22Rv1 (cell line): ENCODE results near the gene FUS.

Experiments used
- CTCF ChIP-seq: fragments of 450-650 bp; IDR thresholded peaks from 2 replicates; pipeline ENCODE4 v1.5.1; 2017; ENCODE audit warnings: mild to moderate bottlenecking
- ZFX ChIP-seq: fragments of 450-650 bp; IDR thresholded peaks from 2 replicates; pipeline ENCODE4 v1.6.1; 2017; ENCODE audit warnings: antibody characterized with exemption, borderline replicate concordance

GRCh38 chr16:31136287-31136662, 43.7 kb upstream of the FUS start:
- no peak for TF ChIP-seq CTCF
- no peak for TF ChIP-seq ZFX
